ENCODE measurements around the gene NASP. TPM values are rescaled to one million over a fixed set of nuclear protein-coding genes. Genes with fewer than 3 reads are reported as not detected.

NASP gene
- total RNA-seq, 2 experiments from 2014 or later: 210 to 373 TPM

- peaks cover 16% of the 10 kb centered on the region; the same call in 1 of the 2 replicates for H4K20me1 ChIP-seq (ENCODE audit: insufficient read depth, low read length)
- no TSS peak for BruUV-seq (replicated peaks)
- ChIA-PET CTCF (ENCODE audit: unreplicated experiment) (no interaction called here), POLR2A (interaction anchor here (0.5 to 0.8 kb wide), 2 partner anchors 12 to 36 kb away, joined by 4 to 9 read pairs; no protein-coding TSS in a partner anchor)
- peaks cover 36% of the 10 kb centered on the region for H3K4me1 ChIP-seq (ENCODE audit: insufficient read depth, low read length, poor library complexity, severe bottlenecking)
- H3K79me2 ChIP-seq (ENCODE audit: insufficient read depth, low read depth, low read length): peaks cover 17% of the 10 kb centered on the region; the same call in 1 of the 2 replicates
- no peak for TF ChIP-seq CTCF (conservative IDR thresholded peaks at IDR 0.05; ENCODE audit: low read length)
- TF ChIP-seq EZH2phosphoT487 (IDR thresholded peaks at IDR 0.05; ENCODE audit: borderline replicate concordance, low read depth, low read length): no peak
- no peak overlapping the region for H2AFZ ChIP-seq (ENCODE audit: low read length)
- no peak for DNase-seq (ENCODE audit: low spot score)
- intact Hi-C loops (cut with micrococcal nuclease; ENCODE audit: unreplicated experiment): loop anchor here (10.0 kb wide), 1 partner anchor 357 kb away; no protein-coding TSS in a partner anchor
- no peaks in the 10 kb centered on the region for H3K9me2 ChIP-seq (ENCODE audit: insufficient read depth, low read length)
- no peak overlapping the region for H3K4me3 ChIP-seq (ENCODE audit: low read depth, low read length, poor library complexity, severe bottlenecking)
- H3K27ac ChIP-seq (ENCODE audit: low read depth, low read length, poor library complexity, severe bottlenecking): no peak overlapping the region
- no peak overlapping the region for H3K4me2 ChIP-seq (ENCODE audit: low read length)
- no peaks in the 10 kb centered on the region for H3K9me3 ChIP-seq (ENCODE audit: low read length)
- peaks cover 85% of the 10 kb centered on the region for H3K36me3 ChIP-seq (ENCODE audit: insufficient read depth, low read length)
These were observed 63.6 kb downstream of the NASP start for GRCh38 chr1:45647248-45648021.

- Histone ChIP-seq H3K9me3 (ENCODE audit: low read length) (no peaks in the 10 kb centered on the region), H3K36me3 (ENCODE audit: insufficient read depth, low read length) (peaks cover 98% of the 10 kb centered on the region), H3K4me1 (ENCODE audit: insufficient read depth, low read length, poor library complexity, severe bottlenecking) (no peaks in the 10 kb centered on the region), H3K79me2 (ENCODE audit: insufficient read depth, low read depth, low read length) (no peaks in the 10 kb centered on the region), H3K9me2 (ENCODE audit: insufficient read depth, low read length) (no peaks in the 10 kb centered on the region), H3K27ac (ENCODE audit: low read depth, low read length, poor library complexity, severe bottlenecking) (no peak overlapping the region), H3K4me2 (ENCODE audit: low read length) (no peak overlapping the region), H4K20me1 (ENCODE audit: insufficient read depth, low read length) (no peaks in the 10 kb centered on the region), H2AFZ (ENCODE audit: low read length) (no peak overlapping the region), H3K4me3 (ENCODE audit: low read depth, low read length, poor library complexity, severe bottlenecking) (no peak overlapping the region)
- no TSS peak for BruUV-seq (replicated peaks)
- no peak for TF ChIP-seq CTCF (conservative IDR thresholded peaks at IDR 0.05; ENCODE audit: low read length)
- no peak for TF ChIP-seq EZH2phosphoT487 (IDR thresholded peaks at IDR 0.05; ENCODE audit: borderline replicate concordance, low read depth, low read length)
- intact Hi-C loops (cut with micrococcal nuclease; ENCODE audit: unreplicated experiment): no loop called here
- ChIA-PET POLR2A (interaction anchor here (0.7 to 1.5 kb wide), 3 partner anchors 10 to 264 kb away, joined by 3 to 7 read pairs (median 3); no protein-coding TSS in a partner anchor), CTCF (ENCODE audit: unreplicated experiment) (no interaction called here)
- no peak for DNase-seq (ENCODE audit: low spot score)
These were observed 70.9 kb downstream of the NASP start for GRCh38 chr1:45654540-45655280.

Measured in OCI-LY7 (cell line).